Kidney capillary endothelial cell (primary cell): Measurements from ENCODE around the gene HEATR5A.
"Not testable (repeated sequence)": the region's sequence is repeated elsewhere in the genome, so short reads cannot be mapped to it uniquely, and the experiment has no call there.

Source experiments
- DNase-seq: peaks from one replicate; pipeline ENCODE4 v3.0.0-alpha.2; 2018; ENCODE audit warnings: low spot score

Gene HEATR5A

GRCh38 chr14:31257554-31258426 lies 162.6 kb downstream of the HEATR5A start:
- not testable (repeated sequence) for DNase-seq

GRCh38 chr14:31257244-31257553 lies 163.2 kb downstream of the HEATR5A start:
- no peak for DNase-seq

- DNase-seq = no peak
Observed at GRCh38 chr14:31256534-31257243, 163.7 kb downstream of the HEATR5A start.

GRCh38 chr14:31255918-31256317 lies 164.4 kb downstream of the HEATR5A start:
- DNase-seq = not testable (repeated sequence)

GRCh38 chr14:31255286-31255685 lies 165.1 kb downstream of the HEATR5A start:
- DNase-seq = no peak

GRCh38 chr14:31253746-31254471 lies 166.4 kb downstream of the HEATR5A start:
- DNase-seq = no peak

GRCh38 chr14:31252865-31253264 lies 167.5 kb downstream of the HEATR5A start:
- DNase-seq = no peak

- no peak for DNase-seq
Observed at GRCh38 chr14:31251028-31251958, 169.1 kb downstream of the HEATR5A start.

- no peak for DNase-seq
Observed at GRCh38 chr14:31244626-31245025, 175.7 kb downstream of the HEATR5A start.

- DNase-seq = no peak
Observed at GRCh38 chr14:31243860-31244259, 176.5 kb downstream of the HEATR5A start.

- DNase-seq = not testable (repeated sequence)
Observed at GRCh38 chr14:31242161-31242940, 178.0 kb downstream of the HEATR5A start.
